Stimulated activated CD8-positive, alpha-beta memory T cell treated with anti-CD3 and anti-CD28 coated beads, Interleukin-7, amount 100 ng/mL, for 1 hour (primary cell): ENCODE measurements around the gene SHISAL2A.

Source experiments
- DNase-seq, 2 donors: peaks; one replicate each; pipeline ENCODE4 v3.0.0-alpha.2; 2020; ENCODE audit warnings: low read depth in 2 of 2

The SHISAL2A gene

GRCh38 chr1:52632732-52633290, at the start of gene SHISAL2A:
Gene SHISAL2A, plus strand, starts transcription at chr1:52633168. Its CDS starts 326 bp downstream, at chr1:52633494.
- peak; percentile 22 to 30 for DNase-seq

GRCh38 chr1:52585474-52585873, 47.5 kb upstream of the SHISAL2A start:
- no peak for DNase-seq

- no peak for DNase-seq
Observed at GRCh38 chr1:52588027-52588426, 44.9 kb upstream of the SHISAL2A start.

- DNase-seq, result no peak
Observed at GRCh38 chr1:52588535-52588934, 44.4 kb upstream of the SHISAL2A start.

GRCh38 chr1:52590266-52590665, 42.7 kb upstream of the SHISAL2A start:
- DNase-seq, result no peak

GRCh38 chr1:52592637-52593323, 40.2 kb upstream of the SHISAL2A start:
- DNase-seq, result no peak

- no peak for DNase-seq
Observed at GRCh38 chr1:52593495-52593894, 39.5 kb upstream of the SHISAL2A start.

GRCh38 chr1:52595061-52595460, 37.9 kb upstream of the SHISAL2A start:
- no peak for DNase-seq

GRCh38 chr1:52597912-52598311, 35.1 kb upstream of the SHISAL2A start:
- DNase-seq, result no peak

GRCh38 chr1:52598729-52599128, 34.2 kb upstream of the SHISAL2A start:
- no peak for DNase-seq

- no peak for DNase-seq
Observed at GRCh38 chr1:52599236-52599635, 33.7 kb upstream of the SHISAL2A start.

GRCh38 chr1:52600533-52601179, 32.3 kb upstream of the SHISAL2A start:
- no peak for DNase-seq

- DNase-seq, result no peak
Observed at GRCh38 chr1:52601519-52601918, 31.4 kb upstream of the SHISAL2A start.

- DNase-seq, result peak; percentile 19 to 22
Observed at GRCh38 chr1:52601991-52602855, 30.7 kb upstream of the SHISAL2A start, which contains the start of gene GPX7. Gene GPX7, plus strand, starts transcription at chr1:52602371. Its CDS starts 39 bp downstream, at chr1:52602410.

- no peak for DNase-seq
Observed at GRCh38 chr1:52602856-52603600, 29.9 kb upstream of the SHISAL2A start.

GRCh38 chr1:52603630-52604029, 29.3 kb upstream of the SHISAL2A start:
- no peak for DNase-seq

- DNase-seq, result no peak
Observed at GRCh38 chr1:52604063-52604770, 28.8 kb upstream of the SHISAL2A start.

GRCh38 chr1:52613636-52614373, 19.2 kb upstream of the SHISAL2A start:
- no peak for DNase-seq

GRCh38 chr1:52614671-52615070, 18.3 kb upstream of the SHISAL2A start:
- DNase-seq, result no peak

GRCh38 chr1:52615489-52616042, 17.4 kb upstream of the SHISAL2A start:
- DNase-seq, result no peak
